Measurements from ENCODE around the gene CASP6. TPM values are rescaled to one million over a fixed set of nuclear protein-coding genes. Genes with fewer than 3 reads are reported as not detected.

Gene CASP6
- total RNA-seq, 1 experiment from 2014 or later = 30.5 TPM

- intact Hi-C loops (cut with micrococcal nuclease; ENCODE audit: unreplicated experiment) = no loop called here
- CTCF ChIA-PET = no interaction called here
These were observed 43.5 kb upstream of the CASP6 start for GRCh38 chr4:109746728-109747127.

GRCh38 chr4:109745830-109746229 is 42.6 kb upstream of the CASP6 start:
- Histone ChIP-seq H3K27ac (ENCODE audit: low read depth, low read length, poor library complexity, severe bottlenecking) (no peak overlapping the region), H3K4me3 (ENCODE audit: low read depth, low read length, poor library complexity, severe bottlenecking) (no peak overlapping the region), H3K36me3 (ENCODE audit: insufficient read depth, low read length, poor library complexity, severe bottlenecking) (no peaks in the 10 kb centered on the region), H3K9me3 (ENCODE audit: low read depth, low read length, poor library complexity, severe bottlenecking) (no peaks in the 10 kb centered on the region), H3K4me1 (ENCODE audit: insufficient read depth, low read length, poor library complexity, severe bottlenecking) (no peaks in the 10 kb centered on the region), H3K27me3 (replicated peaks; ENCODE audit: insufficient read depth, low read depth, low read length, poor library complexity) (no peaks in the 10 kb centered on the region)
- intact Hi-C loops (cut with micrococcal nuclease; ENCODE audit: unreplicated experiment) = no loop called here
- BruUV-seq (replicated peaks) = no TSS peak
- no peak for DNase-seq (ENCODE audit: low spot score)
- ChIA-PET POLR2A (ENCODE audit: low non-redundant PET) (no interaction called here), CTCF (no interaction called here)
- no peak for TF ChIP-seq EZH2 (IDR thresholded peaks at IDR 0.05; ENCODE audit: borderline replicate concordance, low read depth, low read length, poor library complexity, severe bottlenecking)
- no peak for TF ChIP-seq CTCF (conservative IDR thresholded peaks at IDR 0.05; ENCODE audit: low read depth, low read length)

More at GRCh38 chr4:109746728-109747127, 43.5 kb upstream of the CASP6 start:
- POLR2A ChIA-PET (ENCODE audit: low non-redundant PET) = no interaction called here
- no TSS peak for BruUV-seq (replicated peaks)
- no peaks in the 10 kb centered on the region for H3K36me3 ChIP-seq (ENCODE audit: insufficient read depth, low read length, poor library complexity, severe bottlenecking)
- H3K4me3 ChIP-seq (ENCODE audit: low read depth, low read length, poor library complexity, severe bottlenecking) = no peak overlapping the region
- no peak overlapping the region for H3K27ac ChIP-seq (ENCODE audit: low read depth, low read length, poor library complexity, severe bottlenecking)
- H3K9me3 ChIP-seq (ENCODE audit: low read depth, low read length, poor library complexity, severe bottlenecking) = no peaks in the 10 kb centered on the region
- no peak for DNase-seq (ENCODE audit: low spot score)
- peaks cover under 1% of the 10 kb centered on the region for H3K4me1 ChIP-seq (ENCODE audit: insufficient read depth, low read length, poor library complexity, severe bottlenecking)
- TF ChIP-seq CTCF (conservative IDR thresholded peaks at IDR 0.05; ENCODE audit: low read depth, low read length) (no peak), EZH2 (IDR thresholded peaks at IDR 0.05; ENCODE audit: borderline replicate concordance, low read depth, low read length, poor library complexity, severe bottlenecking) (no peak)
- H3K27me3 ChIP-seq (replicated peaks; ENCODE audit: insufficient read depth, low read depth, low read length, poor library complexity) = no peaks in the 10 kb centered on the region

- Histone ChIP-seq H3K36me3 (ENCODE audit: insufficient read depth, low read length, poor library complexity, severe bottlenecking) (no peaks in the 10 kb centered on the region), H3K4me3 (ENCODE audit: low read depth, low read length, poor library complexity, severe bottlenecking) (no peak overlapping the region), H3K27me3 (replicated peaks; ENCODE audit: insufficient read depth, low read depth, low read length, poor library complexity) (no peaks in the 10 kb centered on the region), H3K4me1 (ENCODE audit: insufficient read depth, low read length, poor library complexity, severe bottlenecking) (no peaks in the 10 kb centered on the region), H3K9me3 (ENCODE audit: low read depth, low read length, poor library complexity, severe bottlenecking) (no peaks in the 10 kb centered on the region), H3K27ac (ENCODE audit: low read depth, low read length, poor library complexity, severe bottlenecking) (no peak overlapping the region)
- CTCF ChIA-PET = no interaction called here
- TF ChIP-seq EZH2 (IDR thresholded peaks at IDR 0.05; ENCODE audit: borderline replicate concordance, low read depth, low read length, poor library complexity, severe bottlenecking) = no peak
- no peak for TF ChIP-seq CTCF (conservative IDR thresholded peaks at IDR 0.05; ENCODE audit: low read depth, low read length)
- POLR2A ChIA-PET (ENCODE audit: low non-redundant PET) = no interaction called here
- BruUV-seq (replicated peaks) = no TSS peak
- no peak for DNase-seq (ENCODE audit: low spot score)
- intact Hi-C loops (cut with micrococcal nuclease; ENCODE audit: unreplicated experiment) = no loop called here
These were observed 36.3 kb upstream of the CASP6 start for GRCh38 chr4:109739547-109739946.

All from A673 (cell line).